H1 (cell line): ENCODE results near the gene OR2AE1.

Experiments
- CEBPB ChIP-seq: IDR thresholded peaks from 2 replicates; pipeline ENCODE4 v1.6.1; 2012; ENCODE audit warnings: low read depth, low read length
- GABPA ChIP-seq: IDR thresholded peaks from 2 replicates; pipeline ENCODE4 v1.6.1; 2011; ENCODE audit warnings: mild to moderate bottlenecking, low read length, moderate library complexity, borderline replicate concordance; ENCODE audit not compliant: insufficient read depth
- GTF2F1 ChIP-seq: IDR thresholded peaks from 2 replicates; pipeline ENCODE4 v1.6.1; 2012; ENCODE audit warnings: low read depth, low read length, improper control_type of control experiment, borderline replicate concordance
- POLR2AphosphoS5 ChIP-seq: IDR thresholded peaks from 2 replicates; pipeline ENCODE4 v1.6.1; 2011; ENCODE audit warnings: low read depth, low read length
- SP4 ChIP-seq: IDR thresholded peaks from 2 replicates; pipeline ENCODE4 v1.6.1; 2012; ENCODE audit warnings: low read length, inconsistent platforms
- ZNF274 ChIP-seq: IDR thresholded peaks from 2 replicates; pipeline ENCODE4 v1.7.0; 2012; ENCODE audit warnings: low read length, borderline replicate concordance; ENCODE audit errors: extremely low read depth
- TF ChIP-seq, protein P1 (sequence below), 3 experiments: IDR thresholded peaks; 1 replicate in 2 of 3; 2 replicates in 1 of 3; pipeline versions ENCODE4 v1.5.1 to v1.6.1; 2011; ENCODE audit warnings: low read length in 3 of 3, mild to moderate bottlenecking in 3 of 3, inconsistent platforms in 2 of 3, low read depth in 1 of 3, moderate library complexity in 1 of 3; ENCODE audit not compliant: insufficient read depth in 1 of 3; ENCODE audit errors: control extremely low read depth in 1 of 3
- TF ChIP-seq, protein P2 (sequence below): IDR thresholded peaks from 2 replicates; pipeline ENCODE4 v1.6.1; 2011; ENCODE audit warnings: low read length, improper control_type of control experiment
- TF ChIP-seq, protein P3 (sequence below): IDR thresholded peaks from 2 replicates; pipeline ENCODE4 v1.6.1; 2012; ENCODE audit warnings: low read length, inconsistent platforms

DNA sequence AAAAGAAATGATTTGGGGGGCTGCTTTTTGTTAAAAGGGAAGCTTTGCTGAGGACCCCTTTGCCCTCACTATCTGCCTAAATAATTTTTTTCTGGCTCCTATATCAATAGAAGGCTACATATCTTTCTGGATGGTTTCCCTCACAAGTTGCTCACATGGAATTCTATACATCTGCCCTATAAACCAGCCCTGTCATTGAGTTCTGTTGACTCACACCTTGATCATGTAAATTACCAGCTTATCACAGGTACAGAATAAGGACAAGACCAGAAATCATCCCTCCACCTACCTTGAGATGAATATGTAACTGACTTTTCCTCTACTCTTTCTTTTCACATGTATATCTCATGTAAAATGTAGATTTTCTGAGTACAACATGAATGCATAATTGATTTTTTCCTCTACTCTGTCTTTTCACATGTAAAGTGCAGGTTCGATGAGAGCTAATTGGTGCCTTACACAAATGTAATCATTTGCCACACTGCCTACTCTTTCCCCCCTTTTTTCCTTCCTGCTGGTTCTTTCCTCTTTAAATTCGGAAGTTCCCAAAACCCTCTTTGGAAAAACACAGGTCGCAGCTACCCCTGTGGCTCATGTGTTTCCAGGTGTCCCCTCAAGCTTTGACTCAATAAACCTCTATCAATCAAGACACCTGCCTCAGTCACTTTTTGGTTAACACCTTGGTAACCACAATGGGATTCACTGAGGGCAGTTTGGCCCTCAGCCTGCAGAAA lies 36.5 kb downstream of the OR2AE1 start:
- TF ChIP-seq POLR2AphosphoS5 (no peak), ZNF274 (no peak), CEBPB (no peak), SP4 (no peak), GABPA (no peak), GTF2F1 (no peak)
- TF ChIP-seq, protein P1, sequence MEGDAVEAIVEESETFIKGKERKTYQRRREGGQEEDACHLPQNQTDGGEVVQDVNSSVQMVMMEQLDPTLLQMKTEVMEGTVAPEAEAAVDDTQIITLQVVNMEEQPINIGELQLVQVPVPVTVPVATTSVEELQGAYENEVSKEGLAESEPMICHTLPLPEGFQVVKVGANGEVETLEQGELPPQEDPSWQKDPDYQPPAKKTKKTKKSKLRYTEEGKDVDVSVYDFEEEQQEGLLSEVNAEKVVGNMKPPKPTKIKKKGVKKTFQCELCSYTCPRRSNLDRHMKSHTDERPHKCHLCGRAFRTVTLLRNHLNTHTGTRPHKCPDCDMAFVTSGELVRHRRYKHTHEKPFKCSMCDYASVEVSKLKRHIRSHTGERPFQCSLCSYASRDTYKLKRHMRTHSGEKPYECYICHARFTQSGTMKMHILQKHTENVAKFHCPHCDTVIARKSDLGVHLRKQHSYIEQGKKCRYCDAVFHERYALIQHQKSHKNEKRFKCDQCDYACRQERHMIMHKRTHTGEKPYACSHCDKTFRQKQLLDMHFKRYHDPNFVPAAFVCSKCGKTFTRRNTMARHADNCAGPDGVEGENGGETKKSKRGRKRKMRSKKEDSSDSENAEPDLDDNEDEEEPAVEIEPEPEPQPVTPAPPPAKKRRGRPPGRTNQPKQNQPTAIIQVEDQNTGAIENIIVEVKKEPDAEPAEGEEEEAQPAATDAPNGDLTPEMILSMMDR (IDR thresholded peaks at IDR 0.05; ENCODE audit: control extremely low read depth in 1 of 3, insufficient read depth in 1 of 3, low read depth in 1 of 3, low read length in 3 of 3) = no peak
- TF ChIP-seq, protein P2, sequence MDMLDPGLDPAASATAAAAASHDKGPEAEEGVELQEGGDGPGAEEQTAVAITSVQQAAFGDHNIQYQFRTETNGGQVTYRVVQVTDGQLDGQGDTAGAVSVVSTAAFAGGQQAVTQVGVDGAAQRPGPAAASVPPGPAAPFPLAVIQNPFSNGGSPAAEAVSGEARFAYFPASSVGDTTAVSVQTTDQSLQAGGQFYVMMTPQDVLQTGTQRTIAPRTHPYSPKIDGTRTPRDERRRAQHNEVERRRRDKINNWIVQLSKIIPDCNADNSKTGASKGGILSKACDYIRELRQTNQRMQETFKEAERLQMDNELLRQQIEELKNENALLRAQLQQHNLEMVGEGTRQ = no peak
- TF ChIP-seq, protein P3, sequence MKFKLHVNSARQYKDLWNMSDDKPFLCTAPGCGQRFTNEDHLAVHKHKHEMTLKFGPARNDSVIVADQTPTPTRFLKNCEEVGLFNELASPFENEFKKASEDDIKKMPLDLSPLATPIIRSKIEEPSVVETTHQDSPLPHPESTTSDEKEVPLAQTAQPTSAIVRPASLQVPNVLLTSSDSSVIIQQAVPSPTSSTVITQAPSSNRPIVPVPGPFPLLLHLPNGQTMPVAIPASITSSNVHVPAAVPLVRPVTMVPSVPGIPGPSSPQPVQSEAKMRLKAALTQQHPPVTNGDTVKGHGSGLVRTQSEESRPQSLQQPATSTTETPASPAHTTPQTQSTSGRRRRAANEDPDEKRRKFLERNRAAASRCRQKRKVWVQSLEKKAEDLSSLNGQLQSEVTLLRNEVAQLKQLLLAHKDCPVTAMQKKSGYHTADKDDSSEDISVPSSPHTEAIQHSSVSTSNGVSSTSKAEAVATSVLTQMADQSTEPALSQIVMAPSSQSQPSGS = no peak
